Measurements from ENCODE around the gene MYRIP.
A peak's percentile ranks its signal among the peaks of the same experiment; 100 is the strongest.
"Not testable (repeated sequence)": the region's sequence is repeated elsewhere in the genome, so short reads cannot be mapped to it uniquely, and the experiment has no call there.

The MYRIP gene

GRCh38 chr3:39808467-39809180 is 785 bp upstream of the MYRIP start:
- no peak for DNase-seq

GRCh38 chr3:39809995-39810595 is 686 bp downstream of the MYRIP start:
- DNase-seq, result no peak

GRCh38 chr3:39810647-39811161 is 1.3 kb downstream of the MYRIP start:
- DNase-seq, result no peak

GRCh38 chr3:39811561-39811960 is 2.2 kb downstream of the MYRIP start:
- DNase-seq, result no peak

- no peak for DNase-seq
Measured at GRCh38 chr3:39812537-39812936, 3.1 kb downstream of the MYRIP start.

- DNase-seq, result no peak
Measured at GRCh38 chr3:39814007-39814406, 4.6 kb downstream of the MYRIP start.

GRCh38 chr3:39819899-39820298 is 10.5 kb downstream of the MYRIP start:
- DNase-seq, result no peak

GRCh38 chr3:39833764-39834163 is 24.4 kb downstream of the MYRIP start:
- DNase-seq, result not testable (repeated sequence)

GRCh38 chr3:39839484-39839883 is 30.1 kb downstream of the MYRIP start:
- no peak for DNase-seq

GRCh38 chr3:39843440-39843839 is 34.0 kb downstream of the MYRIP start:
- DNase-seq, result no peak

GRCh38 chr3:39848365-39848764 is 39.0 kb downstream of the MYRIP start:
- DNase-seq, result no peak

GRCh38 chr3:39849992-39850715 is 40.7 kb downstream of the MYRIP start:
- peak; percentile 69 for DNase-seq

- DNase-seq, result peak; percentile 69
Measured at GRCh38 chr3:39850716-39851032, 41.3 kb downstream of the MYRIP start.

GRCh38 chr3:39855517-39855916 is 46.1 kb downstream of the MYRIP start:
- DNase-seq, result no peak

- no peak for DNase-seq
Measured at GRCh38 chr3:39869890-39870289, 60.5 kb downstream of the MYRIP start.

- DNase-seq, result no peak
Measured at GRCh38 chr3:39870706-39871105, 61.3 kb downstream of the MYRIP start.

GRCh38 chr3:39879581-39879980 is 70.2 kb downstream of the MYRIP start:
- DNase-seq, result no peak

- no peak for DNase-seq
Measured at GRCh38 chr3:39882111-39882510, 72.7 kb downstream of the MYRIP start.

- no peak for DNase-seq
Measured at GRCh38 chr3:39892068-39892467, 82.7 kb downstream of the MYRIP start.

- DNase-seq, result no peak
Measured at GRCh38 chr3:39896184-39896583, 86.8 kb downstream of the MYRIP start.

GRCh38 chr3:39900462-39901002 is 91.1 kb downstream of the MYRIP start:
- DNase-seq, result no peak

- DNase-seq, result no peak
Measured at GRCh38 chr3:39903253-39903652, 93.8 kb downstream of the MYRIP start.

- DNase-seq, result no peak
Measured at GRCh38 chr3:39905788-39906187, 96.4 kb downstream of the MYRIP start.

GRCh38 chr3:39907981-39908380 is 98.6 kb downstream of the MYRIP start:
- no peak for DNase-seq
